K562 (cell line): Measurements from ENCODE around the gene CFL1. TPM values are rescaled to one million over a fixed set of nuclear protein-coding genes. Genes with fewer than 3 reads are reported as not detected.

Experiments
- ASH1L ChIP-seq: fragments of 450-650 bp; IDR thresholded peaks from 2 replicates; pipeline ENCODE4 v1.6.1; 2018; ENCODE audit warnings: borderline replicate concordance, mild to moderate bottlenecking, low read depth; ENCODE audit not compliant: partially characterized antibody
- BHLHE40 ChIP-seq: IDR thresholded peaks from 2 replicates; pipeline ENCODE4 v1.6.1; 2011; ENCODE audit warnings: low read length, improper control_type of control experiment
- KAT2B ChIP-seq: IDR thresholded peaks from one replicate; pipeline ENCODE4 v1.6.1; 2012; ENCODE audit warnings: low read depth, mild to moderate bottlenecking, control low read depth, inconsistent platforms, low read length, moderate library complexity
- NCOA6 ChIP-seq: fragments of 450-650 bp; IDR thresholded peaks from 2 replicates; pipeline ENCODE4 v1.6.1; 2017; ENCODE audit warnings: mild to moderate bottlenecking
- PBX2 ChIP-seq, 2 experiments: IDR thresholded peaks in 1 of 2; conservative IDR thresholded peaks in 1 of 2; 2 replicates each; pipeline ENCODE4 v1.6.1; 2016; ENCODE audit warnings: low read depth in 2 of 2, mild to moderate bottlenecking in 1 of 2, missing compliant biosample characterization in 1 of 2, missing genetic modification characterization in 1 of 2, moderate library complexity in 1 of 2
- PHB ChIP-seq: fragments of 250-450 bp; sonication (Bioruptor Pico); IDR thresholded peaks from 2 replicates; pipeline ENCODE4 v1.5.0; 2021
- PRDM10 ChIP-seq: fragments of 450-650 bp; IDR thresholded peaks from 2 replicates; pipeline ENCODE4 v1.6.1; 2018; ENCODE audit not compliant: partially characterized antibody
- SRSF1 ChIP-seq: fragments of 200-400 bp; formaldehyde crosslinking; IDR thresholded peaks from 2 replicates; pipeline ENCODE4 v1.6.1; 2017; ENCODE audit warnings: mild to moderate bottlenecking, low read depth, low read length, moderate library complexity
- TBL1XR1 ChIP-seq, 2 experiments: IDR thresholded peaks; 2 replicates each; pipeline ENCODE4 v1.6.1; 2012; ENCODE audit warnings: improper control_type of control experiment in 2 of 2, low read length in 2 of 2, mild to moderate bottlenecking in 1 of 2
- UBTF ChIP-seq, 2 experiments: IDR thresholded peaks; 2 replicates each; pipeline ENCODE4 v1.6.1; 2012; ENCODE audit warnings: improper control_type of control experiment in 2 of 2, low read depth in 2 of 2, low read length in 2 of 2, borderline replicate concordance in 1 of 2
- ZNF445 ChIP-seq: fragments of 250-450 bp; sonication (Bioruptor Pico); IDR thresholded peaks from 2 replicates; pipeline ENCODE4 v1.4.0; 2020; ENCODE audit warnings: low read depth, mild to moderate bottlenecking, moderate library complexity
- ZNF583 ChIP-seq: fragments of 250-450 bp; sonication (Bioruptor Pico); IDR thresholded peaks from 2 replicates; pipeline ENCODE4 v1.4.0; 2020
- ZNF592 ChIP-seq: fragments of 450-650 bp; IDR thresholded peaks from 2 replicates; pipeline ENCODE4 v1.6.1; 2017; ENCODE audit warnings: antibody characterized with exemption, mild to moderate bottlenecking
- polyA plus RNA-seq, 8 experiments: library from polyadenylated mRNA; depleted of rRNA in 4 of 8; stranded (reverse) in 5 of 8; unstranded in 3 of 8; fragments of >200 nt; fragmentation: Nextera tagmentation in 2 of 8; fragmentation: Illumina TruSeq in 1 of 8; extraction: Ambion mirVana in 2 of 8; extraction: Trizol in 1 of 8; gene quantifications; 2 replicates each; pipeline versions ENCODE4 v1.2.1 to v1.2.3, GENCODE V29; 2011 to 2014; ENCODE audit warnings: inconsistent platforms in 1 of 8, missing spikeins in 1 of 8
- total RNA-seq, 7 experiments: library from RNA; depleted of rRNA in 6 of 7; stranded (reverse); fragments of >200 nt in 6 of 7; fragmentation: Illumina TruSeq in 2 of 7; extraction: Trizol in 2 of 7; gene quantifications; 2 replicates each; pipeline versions ENCODE4 v1.2.1 to v1.2.3, GENCODE V29; 2011 to 2021; ENCODE audit warnings: low replicate concordance in 1 of 7

CFL1 gene
- total and polyA plus RNA-seq, 9 of the 15 experiments (the other 6 are each of a cell fraction or from before 2014, with no cell fraction given), result 105 to 1,101 (median 859) TPM

GRCh38 chr11:65856689-65857499 is 1.1 kb downstream of the CFL1 start (continued):
- TF ChIP-seq ZNF592 (no peak), PRDM10 (peak; percentile 15), UBTF (IDR thresholded peaks at IDR 0.05; ENCODE audit: borderline replicate concordance in 1 of 2, low read depth in 2 of 2, low read length in 2 of 2) (no peak), TBL1XR1 (IDR thresholded peaks at IDR 0.05; ENCODE audit: low read length in 2 of 2) (no peak), ASH1L (peak; percentile 39), PBX2 (CRISPR knock-in tag; IDR thresholded peaks at IDR 0.05; ENCODE audit: low read depth) (no peak; the same call in 1 of the 2 replicates), PBX2 (tag; conservative IDR thresholded peaks at IDR 0.05; ENCODE audit: low read depth) (no peak), KAT2B (no peak), PHB (CRISPR knock-in tag) (0 out of 2 replicates have a peak, but pooled peaks have one; percentile 29), BHLHE40 (no peak; the same call in 1 of the 2 replicates), ZNF445 (CRISPR knock-in tag) (0 out of 2 replicates have a peak, but pooled peaks have one; percentile 48), SRSF1 (no peak), NCOA6 (no peak), ZNF583 (CRISPR knock-in tag) (no peak)
